Nucleus accumbens (tissue), 56 donors: ENCODE measurements around the gene MYO5A.
"Not testable (repeated sequence)": the region's sequence is repeated elsewhere in the genome, so short reads cannot be mapped to it uniquely, and the experiment has no call there.

Experiments used
- DNase-seq, 56 donors: peaks; one replicate each; lab custom pipeline; 2025; lab: John Stamatoyannopoulos, UW

Gene MYO5A

GRCh38 chr15:52528564-52529340 is at the start of gene MYO5A:
TSS of gene MYO5A (minus strand) at chr15:52528880. CDS start at chr15:52528806, 74 bp downstream.
- DNase-seq, result peak in 55 of 56 donors; percentile 5 to 86 (median 74)

DNA sequence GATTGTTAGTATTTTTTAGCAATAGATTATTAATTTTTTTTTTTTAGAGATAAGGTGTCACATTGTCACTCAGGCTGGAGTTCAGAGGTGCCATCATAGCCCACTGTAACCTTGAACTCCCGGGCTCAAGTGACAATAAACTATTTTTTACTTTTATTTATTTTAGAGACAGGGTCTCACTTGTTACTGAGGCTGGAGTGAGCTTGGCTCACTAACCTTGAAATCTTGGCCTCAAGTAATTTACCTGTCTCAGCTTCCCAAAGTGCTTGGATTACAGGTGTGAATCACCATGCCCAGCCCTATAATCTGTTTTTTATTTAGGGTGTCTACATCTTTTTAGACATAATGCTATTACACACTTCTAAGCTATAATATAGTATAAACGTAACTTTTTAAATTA is 48.0 kb upstream of the MYO5A start:
- DNase-seq, result no peak

DNA sequence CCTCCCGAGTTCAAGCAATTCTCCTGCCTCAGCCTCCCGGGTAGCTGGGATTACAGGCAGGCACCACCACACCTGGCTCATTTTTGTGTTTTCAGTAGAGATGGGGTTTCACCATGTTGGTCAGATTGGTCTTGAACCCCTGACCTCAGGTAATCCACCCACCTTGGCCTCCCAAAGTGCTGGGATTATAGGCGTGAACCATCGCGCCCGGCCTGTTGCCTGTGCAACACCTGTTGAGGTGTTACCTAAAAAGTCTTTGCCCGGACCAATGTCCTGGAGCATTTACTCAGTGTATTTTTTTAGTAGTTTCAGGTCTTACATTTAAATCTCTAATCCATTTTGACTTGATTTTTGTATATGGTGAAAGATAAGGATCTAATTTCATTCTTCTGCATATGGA is 46.9 kb upstream of the MYO5A start:
- not testable (repeated sequence) for DNase-seq

- no peak for DNase-seq
Observed at GRCh38 chr15:52575072-52575471, 46.4 kb upstream of the MYO5A start.

DNA sequence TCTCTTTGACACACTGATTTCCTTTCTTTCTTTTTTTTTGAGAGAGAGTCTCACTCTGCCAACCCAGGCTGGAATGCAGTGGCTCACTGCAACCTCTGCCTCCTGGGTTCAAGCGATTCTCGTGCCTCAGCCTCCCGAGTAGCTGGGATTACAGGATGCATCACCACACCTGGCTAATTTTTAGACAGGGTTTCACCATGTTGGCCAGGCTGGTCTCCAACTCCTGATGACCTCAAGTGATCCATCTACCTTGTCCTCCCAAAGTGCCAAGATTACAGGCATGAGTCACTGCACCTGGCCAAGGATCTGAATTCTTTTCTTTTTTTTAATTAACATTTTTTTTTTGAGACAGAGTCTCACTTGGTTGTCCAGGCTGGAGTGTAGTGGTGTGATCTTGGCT is 45.9 kb upstream of the MYO5A start:
- not testable (repeated sequence) for DNase-seq

DNA sequence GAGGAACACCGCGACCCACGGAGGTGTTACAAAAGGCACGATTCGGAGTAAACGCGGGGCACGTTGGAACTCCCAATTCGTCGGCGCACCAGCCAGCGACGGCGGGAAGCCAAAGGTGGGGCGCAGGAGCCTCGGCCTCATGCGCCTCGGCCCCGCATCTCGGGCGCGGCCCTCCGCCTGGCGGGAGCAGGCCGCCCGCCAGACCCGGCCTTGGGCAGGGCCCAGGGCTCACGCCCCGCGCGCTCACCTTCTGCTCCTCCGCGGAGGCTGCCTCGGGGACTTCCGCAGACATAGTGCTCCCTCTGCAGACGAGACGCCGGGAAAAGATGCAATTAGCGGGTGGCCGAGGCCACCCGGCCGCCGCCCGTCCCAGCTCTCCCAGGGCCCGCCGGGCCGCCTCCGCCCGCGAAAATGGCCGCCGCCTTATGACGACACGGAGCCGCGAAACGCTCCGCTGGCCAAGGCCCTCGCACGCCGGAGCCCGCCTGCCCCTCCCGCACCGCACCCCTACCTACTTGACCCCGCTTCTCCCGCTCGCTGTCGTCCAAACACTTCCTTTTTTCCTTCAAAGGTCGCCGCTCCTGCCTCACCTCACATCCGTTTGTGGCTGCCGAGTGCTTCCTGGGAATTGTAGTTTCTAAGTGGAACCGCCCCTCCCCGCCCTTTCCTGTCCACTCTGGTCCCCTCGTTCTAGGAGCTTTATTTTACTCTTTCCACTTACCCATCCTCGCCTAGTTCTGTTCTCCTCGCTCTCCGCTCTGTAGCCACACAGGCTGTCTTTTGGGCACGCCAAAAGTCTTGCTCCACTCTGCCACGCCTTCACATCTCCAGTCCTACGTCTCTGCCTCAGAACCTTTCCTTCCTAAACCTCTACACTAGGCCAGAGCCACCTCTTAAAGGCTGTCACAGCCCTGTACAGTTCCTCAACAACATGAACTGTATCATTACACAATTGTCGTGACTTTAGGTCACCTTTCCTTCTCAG is 40.2 kb upstream of the MYO5A start, which contains the start of gene ARPP19:
TSS of gene ARPP19 (minus strand) at position 430 of the 985 bp plus-strand sequence. CDS start at position 292, 138 bp downstream.
- DNase-seq, result peak; percentile 38 to 93 (median 82)

DNA sequence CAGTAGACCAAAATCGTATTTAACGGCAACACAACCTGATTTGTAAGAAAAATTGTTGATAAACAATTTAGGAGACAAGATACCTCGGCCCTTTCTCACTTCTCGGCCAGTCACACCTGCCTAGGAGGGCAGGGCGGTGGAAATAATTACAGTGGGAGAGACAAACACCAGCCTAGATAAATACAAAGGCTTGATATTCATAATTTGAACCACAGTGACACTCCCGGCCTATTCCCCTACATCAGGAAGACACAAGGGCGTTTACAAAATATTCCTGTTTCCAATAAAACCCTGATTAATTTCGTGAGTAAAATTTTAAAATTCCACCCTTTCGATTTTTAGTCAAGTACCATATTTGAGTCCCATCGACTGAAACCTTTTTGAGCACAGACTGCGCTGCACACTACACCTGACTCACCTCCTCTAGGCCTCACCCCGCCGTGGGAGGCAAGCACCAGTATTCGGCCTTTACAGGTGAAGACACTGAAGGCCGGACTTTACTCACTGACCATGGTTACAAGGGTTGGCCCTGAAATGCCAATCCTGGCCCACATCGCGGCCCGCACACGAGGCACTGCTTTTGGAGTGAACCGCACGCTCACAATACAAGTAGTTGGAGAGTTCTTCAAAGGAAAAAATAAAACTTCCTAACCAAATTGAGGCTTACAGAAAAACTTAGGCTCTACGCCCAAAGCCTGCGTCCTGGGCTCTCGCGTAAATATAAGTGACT is 39.4 kb upstream of the MYO5A start:
- DNase-seq, result peak in 10 of 56 donors; percentile 12 to 55 (median 36)

GRCh38 chr15:52566889-52567288 is 38.2 kb upstream of the MYO5A start:
- no peak for DNase-seq

DNA sequence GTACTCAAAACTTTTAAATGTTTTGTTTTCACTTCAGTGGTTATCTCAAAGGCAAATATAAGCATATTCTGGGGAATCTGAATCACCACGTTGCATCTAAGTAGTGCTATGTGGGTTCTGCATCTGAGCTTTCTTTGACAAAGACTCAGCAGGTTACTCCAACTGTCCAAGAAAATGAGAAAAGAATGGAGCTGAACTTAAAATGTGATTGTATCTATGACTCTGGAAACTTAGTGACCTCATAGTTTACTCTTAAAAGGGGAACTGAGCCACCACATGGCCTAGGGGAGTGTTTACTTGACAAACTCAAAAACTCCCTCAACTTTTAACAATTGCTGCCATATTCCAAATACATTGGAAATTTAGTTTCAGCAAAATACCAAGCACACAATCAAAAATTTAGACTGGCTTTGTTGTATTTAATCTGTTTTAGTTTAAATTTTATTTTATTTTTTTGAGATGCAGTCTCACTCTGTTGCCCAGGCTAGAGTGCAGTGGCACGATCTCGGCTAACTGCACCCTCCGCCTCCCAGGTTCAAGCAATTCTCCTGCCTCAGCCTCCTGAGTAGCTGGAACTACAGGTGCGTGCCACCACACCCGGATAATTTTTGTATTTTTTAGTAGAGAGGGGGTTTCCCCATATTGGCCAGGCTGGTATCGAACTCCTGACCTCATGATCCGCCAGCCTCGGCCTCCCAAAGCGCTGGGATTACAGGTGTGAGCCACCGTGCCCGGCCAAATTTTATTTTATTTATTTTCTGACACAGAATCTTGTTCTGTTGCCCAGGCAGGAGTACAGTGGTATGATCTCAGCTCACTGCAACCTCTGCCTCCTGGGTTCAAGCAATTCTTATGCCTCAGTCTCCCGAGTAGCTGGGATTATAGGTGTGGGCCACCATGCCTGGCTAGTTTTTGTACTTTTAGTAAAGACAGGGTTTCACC is 37.0 kb upstream of the MYO5A start:
- DNase-seq, result not testable (repeated sequence)

DNA sequence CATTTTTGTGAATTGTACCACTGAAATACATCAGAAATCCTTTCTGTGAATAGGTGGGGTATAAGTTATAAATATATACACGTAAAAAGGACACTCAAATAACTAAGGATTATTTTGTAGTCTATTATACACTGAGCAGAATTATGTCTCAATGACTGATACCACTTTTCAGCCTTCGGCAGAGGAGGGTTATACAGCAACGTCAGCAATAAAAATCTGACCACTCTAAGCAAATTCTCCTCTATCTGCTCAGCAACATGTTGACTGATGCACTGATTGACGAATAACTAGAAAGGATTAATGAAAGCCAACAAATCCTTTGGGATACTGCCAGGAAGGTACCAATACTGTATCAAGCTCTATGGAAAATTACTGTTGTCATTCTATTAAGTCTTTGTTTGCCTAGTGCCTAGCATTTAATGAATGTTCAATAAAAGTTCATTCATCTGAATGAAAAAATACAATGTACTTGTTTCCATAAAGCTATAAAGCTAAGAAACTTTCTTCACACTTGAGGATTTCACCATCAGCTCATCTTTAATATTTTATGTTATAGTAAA is 34.9 kb upstream of the MYO5A start:
- DNase-seq, result no peak

GRCh38 chr15:52559575-52559974 is 30.9 kb upstream of the MYO5A start:
- DNase-seq, result peak in 4 of 56 donors; percentile 6 to 19 (median 8)

DNA sequence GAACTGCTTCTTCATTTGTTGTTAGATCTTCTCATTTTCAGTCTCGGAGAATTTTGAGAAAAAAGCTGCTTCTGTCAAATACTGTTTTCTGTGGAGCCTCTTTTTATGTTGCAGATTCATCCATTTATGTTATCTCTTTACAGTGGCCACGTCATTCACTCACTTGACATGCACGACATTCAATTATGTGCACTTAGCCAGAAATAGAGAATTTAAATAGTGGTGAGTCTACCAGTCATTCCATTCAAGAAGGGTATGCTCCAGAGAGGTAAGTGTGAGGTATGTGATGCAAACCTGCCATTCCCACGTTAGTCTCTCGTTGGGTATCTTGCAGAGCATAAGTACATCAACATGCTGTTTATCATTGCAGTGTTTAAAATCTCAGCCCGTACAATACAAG is 30.3 kb upstream of the MYO5A start:
- no peak for DNase-seq

GRCh38 chr15:52558196-52558595 is 29.5 kb upstream of the MYO5A start:
- DNase-seq, result peak in 3 of 56 donors; percentile 3 to 5 (median 4)

GRCh38 chr15:52557274-52557641 is 28.6 kb upstream of the MYO5A start:
- no peak for DNase-seq

GRCh38 chr15:52556524-52557273 is 28.0 kb upstream of the MYO5A start:
- DNase-seq, result no peak

DNA sequence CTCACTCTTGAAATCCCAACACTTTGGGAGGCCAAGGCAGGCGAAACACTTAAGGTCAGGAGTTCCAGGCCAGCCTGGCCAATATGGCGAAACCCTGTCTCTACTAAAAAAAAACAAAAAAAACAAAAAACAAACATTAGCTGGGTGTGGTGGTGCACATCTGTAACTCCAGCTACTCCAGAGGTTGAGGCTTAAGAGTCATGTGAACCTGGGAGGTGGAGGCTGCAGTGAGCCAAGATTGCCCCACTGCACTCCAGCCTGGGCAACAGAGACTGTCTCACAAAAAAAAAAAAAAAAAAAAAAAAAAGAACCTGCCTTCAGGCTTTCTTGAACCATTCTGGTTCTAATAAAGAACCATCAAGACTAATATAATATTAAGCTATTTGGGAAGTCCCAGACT is 23.6 kb upstream of the MYO5A start:
- DNase-seq, result no peak

GRCh38 chr15:52551762-52552161 is 23.1 kb upstream of the MYO5A start:
- no peak for DNase-seq

- DNase-seq, result not testable (repeated sequence)
Observed at GRCh38 chr15:52551186-52551585, 22.5 kb upstream of the MYO5A start.
